Measurements from ENCODE around the gene TEAD1. TPM values are rescaled to one million over a fixed set of nuclear protein-coding genes. Genes with fewer than 3 reads are reported as not detected.

TEAD1 gene
- total and polyA plus RNA-seq, 2 donors (not counting 3 experiments of a cell fraction or from before 2014, with no cell fraction given) = 15.3 to 49.0 TPM

DNA sequence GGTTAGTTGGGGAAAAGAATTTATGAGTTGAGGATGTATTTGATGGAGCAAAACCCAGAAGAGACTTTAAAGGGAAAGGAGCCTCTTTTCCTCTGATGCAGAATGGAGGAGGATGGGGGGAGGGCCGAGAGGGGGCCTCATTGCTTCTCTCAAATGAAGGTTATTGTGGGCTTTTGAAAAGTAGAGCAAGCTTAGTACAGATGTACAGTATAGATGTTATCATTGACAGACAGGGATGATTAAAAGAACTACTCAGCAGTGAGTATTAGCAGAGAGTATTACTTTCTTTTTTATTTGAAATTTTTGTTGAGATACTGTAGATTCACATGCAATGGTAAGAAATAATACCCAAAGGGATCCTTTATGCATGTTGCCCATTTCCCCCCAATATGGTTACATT, 98.1 kb downstream of the TEAD1 start:
- no peaks in the 10 kb centered on the region for H3K27me3 ChIP-seq (ENCODE audit: control insufficient read depth in 2 of 2, insufficient read depth in 2 of 2, low read length in 2 of 2)
- H3K4me2 ChIP-seq (ENCODE audit: insufficient read depth, low read length) = no peak overlapping the region
- no TSS peak for BruUV-seq (replicated peaks)
- dilution Hi-C loops (cut with MboI; ENCODE audit: extremely low pct_ligation_motif_present, low sequenced_read_pairs) = no loop called here
- ChIA-PET CTCF (interaction anchor here (1.0 kb wide), 1 partner anchor 116 kb away, joined by 3 read pairs; no protein-coding TSS in a partner anchor), POLR2A (interaction anchor here (0.6 kb wide), 1 partner anchor 173 kb away, joined by 3 read pairs; no protein-coding TSS in a partner anchor)
- intact Hi-C loops (cut with micrococcal nuclease) = no loop called here
- no peak overlapping the region for H3K27ac ChIP-seq (ENCODE audit: insufficient read depth, low read depth, low read length)
- TF ChIP-seq FOS (IDR thresholded peaks at IDR 0.05; ENCODE audit: borderline replicate concordance, insufficient read depth, low read length) = no peak
- TF ChIP-seq POLR2AphosphoS5 (IDR thresholded peaks at IDR 0.05; ENCODE audit: insufficient read depth, low read depth, low read length) = no peak
- no peak for TF ChIP-seq POLR2A (IDR thresholded peaks at IDR 0.05; ENCODE audit: low read depth, low read length)
- TF ChIP-seq JUN (IDR thresholded peaks at IDR 0.05; ENCODE audit: borderline replicate concordance, insufficient read depth, insufficient read length, low read depth) = no peak
- TF ChIP-seq MAX (IDR thresholded peaks at IDR 0.05; ENCODE audit: insufficient read depth, insufficient read length) = no peak
- TF ChIP-seq EZH2 (IDR thresholded peaks at IDR 0.05; ENCODE audit: borderline replicate concordance, low read depth, low read length, severe bottlenecking) = no peak
- TF ChIP-seq MYC (IDR thresholded peaks at IDR 0.05; ENCODE audit: low read depth, low read length) = no peak
- no peak for TF ChIP-seq CTCF (IDR thresholded peaks at IDR 0.05; ENCODE audit: extremely low read depth in 1 of 2, insufficient read depth in 1 of 2, low read depth in 1 of 2, low read length in 2 of 2)
- no peak for TF ChIP-seq GATA2 (IDR thresholded peaks at IDR 0.05; ENCODE audit: insufficient read depth, insufficient read length, low read depth, low read length)
- H3K4me1 ChIP-seq (ENCODE audit: control insufficient read depth, extremely low read depth, insufficient read depth, low read length) = peaks cover 25% of the 10 kb centered on the region
- peaks cover 33% of the 10 kb centered on the region for H3K79me2 ChIP-seq (ENCODE audit: control insufficient read depth, insufficient read depth, low read length)
- no peaks in the 10 kb centered on the region for H4K20me1 ChIP-seq (replicated peaks; ENCODE audit: control insufficient read depth, extremely low read depth, insufficient read depth, low read length)
- no peak overlapping the region for H3K9ac ChIP-seq (replicated peaks; ENCODE audit: extremely low read depth, insufficient read depth, low read length)
- no peaks in the 10 kb centered on the region for H3K9me3 ChIP-seq (replicated peaks; ENCODE audit: control insufficient read depth, insufficient read depth, low read length)
- no peak for DNase-seq (ENCODE audit: low read depth, low spot score)
- FAIRE-seq = no peak
- no peak overlapping the region for H2AFZ ChIP-seq (ENCODE audit: low read depth, low read length)
- H3K9me1 ChIP-seq (replicated peaks; ENCODE audit: control insufficient read depth, extremely low read depth, insufficient read depth, low read length) = no peaks in the 10 kb centered on the region
- H3K36me3 ChIP-seq (ENCODE audit: control insufficient read depth in 2 of 2, extremely low read depth in 1 of 2, insufficient read depth in 2 of 2, low read length in 2 of 2) = no peaks in the 10 kb centered on the region
- H3K4me3 ChIP-seq (replicated peaks in 1 of 3; ENCODE audit: insufficient read depth in 1 of 3, low read depth in 1 of 3, low read length in 3 of 3) = no peak overlapping the region
